BE2C (cell line): ENCODE results near the gene LMAN2L.

ENCODE experiments used
- DNase-seq: peaks from one replicate; pipeline ENCODE4 v3.0.0-alpha.2; 2020
- H3K27me3 ChIP-seq: fragments of 250-450 bp; sonication (Bioruptor Pico); 2 replicates; pipeline ENCODE4 v1.5.1; 2020; ENCODE audit warnings: mild to moderate bottlenecking
- H3K36me3 ChIP-seq: fragments of 250-450 bp; sonication (Bioruptor Pico); 2 replicates; pipeline ENCODE4 v1.5.1; 2020; ENCODE audit warnings: mild to moderate bottlenecking
- H3K4me1 ChIP-seq: fragments of 250-450 bp; sonication (Bioruptor Pico); 2 replicates; pipeline ENCODE4 v1.5.1; 2020
- H3K4me3 ChIP-seq: 2 replicates; pipeline ENCODE4 v1.5.1; 2011; ENCODE audit warnings: low read depth, low read length
- H3K9me3 ChIP-seq: fragments of 250-450 bp; sonication (Bioruptor Pico); 2 replicates; pipeline ENCODE4 v1.5.1; 2020
- TF ChIP-seq, protein P1 (sequence below): IDR thresholded peaks from 2 replicates; pipeline ENCODE4 v1.5.1; 2012; ENCODE audit warnings: mild to moderate bottlenecking, low read depth, low read length

The LMAN2L gene

DNA sequence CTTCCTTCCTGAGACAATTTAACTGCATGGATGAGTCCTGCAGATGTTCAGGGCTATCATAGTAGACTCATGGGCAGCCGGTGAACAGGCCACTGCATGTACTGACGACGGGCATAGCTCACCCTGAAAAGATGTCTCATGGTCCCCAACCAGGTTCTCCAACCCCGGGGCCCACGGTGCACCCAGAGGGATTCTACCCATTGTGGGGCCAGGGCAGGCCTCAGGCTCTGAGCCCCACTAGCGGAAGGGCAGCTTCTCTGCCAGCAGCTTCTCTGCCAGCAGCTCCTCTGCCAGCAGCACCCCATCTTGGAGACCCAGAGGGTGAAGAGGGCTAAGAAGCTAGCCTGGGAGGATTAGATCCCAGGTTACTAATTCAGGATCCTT lies 17.6 kb upstream of the LMAN2L start:
- Histone ChIP-seq H3K4me3 (no peak overlapping the region), H3K27me3 (no peaks in the 10 kb centered on the region), H3K36me3 (no peaks in the 10 kb centered on the region), H3K9me3 (no peaks in the 10 kb centered on the region), H3K4me1 (no peaks in the 10 kb centered on the region)
- DNase-seq = no peak
- TF ChIP-seq, protein P1, sequence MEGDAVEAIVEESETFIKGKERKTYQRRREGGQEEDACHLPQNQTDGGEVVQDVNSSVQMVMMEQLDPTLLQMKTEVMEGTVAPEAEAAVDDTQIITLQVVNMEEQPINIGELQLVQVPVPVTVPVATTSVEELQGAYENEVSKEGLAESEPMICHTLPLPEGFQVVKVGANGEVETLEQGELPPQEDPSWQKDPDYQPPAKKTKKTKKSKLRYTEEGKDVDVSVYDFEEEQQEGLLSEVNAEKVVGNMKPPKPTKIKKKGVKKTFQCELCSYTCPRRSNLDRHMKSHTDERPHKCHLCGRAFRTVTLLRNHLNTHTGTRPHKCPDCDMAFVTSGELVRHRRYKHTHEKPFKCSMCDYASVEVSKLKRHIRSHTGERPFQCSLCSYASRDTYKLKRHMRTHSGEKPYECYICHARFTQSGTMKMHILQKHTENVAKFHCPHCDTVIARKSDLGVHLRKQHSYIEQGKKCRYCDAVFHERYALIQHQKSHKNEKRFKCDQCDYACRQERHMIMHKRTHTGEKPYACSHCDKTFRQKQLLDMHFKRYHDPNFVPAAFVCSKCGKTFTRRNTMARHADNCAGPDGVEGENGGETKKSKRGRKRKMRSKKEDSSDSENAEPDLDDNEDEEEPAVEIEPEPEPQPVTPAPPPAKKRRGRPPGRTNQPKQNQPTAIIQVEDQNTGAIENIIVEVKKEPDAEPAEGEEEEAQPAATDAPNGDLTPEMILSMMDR = no peak

DNA sequence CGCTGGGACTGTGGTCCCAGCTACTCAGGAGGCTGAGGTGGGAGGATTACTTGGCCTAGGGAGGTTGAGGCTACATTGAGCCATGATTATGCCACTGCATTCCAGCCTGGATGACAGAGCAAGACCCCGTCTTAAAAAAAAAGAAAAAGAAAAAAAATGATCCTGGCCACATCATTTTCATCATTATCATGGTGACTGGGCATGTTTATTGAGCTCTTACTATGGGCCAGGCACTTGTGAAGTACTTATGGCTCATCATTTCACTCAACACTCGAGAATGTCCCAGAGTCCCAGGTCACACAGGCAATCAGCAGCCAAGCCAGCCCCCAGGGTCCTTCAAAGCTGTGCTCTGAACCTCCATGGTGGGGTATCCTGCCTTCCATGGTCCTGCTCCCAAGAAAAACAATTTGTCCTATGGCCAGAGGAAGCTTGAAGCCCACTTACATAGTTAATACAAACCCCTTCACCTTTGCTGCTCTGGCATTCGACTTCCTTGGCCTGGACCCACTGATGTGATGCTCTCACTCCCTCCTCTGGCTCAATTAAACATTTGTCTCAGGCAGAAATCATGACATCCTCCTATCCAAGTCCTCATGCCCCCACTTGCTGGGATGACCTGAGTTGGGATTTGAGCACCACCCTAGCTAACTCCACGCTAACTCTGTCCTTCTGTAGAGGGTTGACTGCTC lies 17.1 kb upstream of the LMAN2L start:
- H3K36me3 ChIP-seq = no peaks in the 10 kb centered on the region
- H3K27me3 ChIP-seq = no peaks in the 10 kb centered on the region
- no peak for DNase-seq
- no peaks in the 10 kb centered on the region for H3K9me3 ChIP-seq
- no peaks in the 10 kb centered on the region for H3K4me1 ChIP-seq
- H3K4me3 ChIP-seq = no peak overlapping the region
- TF ChIP-seq, protein P1 = no peak

GRCh38 chr2:96754317-96754716 lies 14.5 kb upstream of the LMAN2L start:
- TF ChIP-seq, protein P1 = no peak
- Histone ChIP-seq H3K36me3 (no peaks in the 10 kb centered on the region), H3K4me1 (no peaks in the 10 kb centered on the region), H3K4me3 (no peak overlapping the region), H3K9me3 (no peaks in the 10 kb centered on the region), H3K27me3 (no peaks in the 10 kb centered on the region)
- DNase-seq = no peak

GRCh38 chr2:96753661-96754282 lies 13.9 kb upstream of the LMAN2L start:
- Histone ChIP-seq H3K9me3 (no peaks in the 10 kb centered on the region), H3K36me3 (no peaks in the 10 kb centered on the region), H3K4me3 (no peak overlapping the region), H3K4me1 (no peaks in the 10 kb centered on the region), H3K27me3 (no peaks in the 10 kb centered on the region)
- DNase-seq = no peak
- TF ChIP-seq, protein P1 = no peak

- Histone ChIP-seq H3K4me3 (no peak overlapping the region), H3K9me3 (no peaks in the 10 kb centered on the region), H3K27me3 (no peaks in the 10 kb centered on the region), H3K36me3 (no peaks in the 10 kb centered on the region), H3K4me1 (no peaks in the 10 kb centered on the region)
- TF ChIP-seq, protein P1 = no peak
- DNase-seq = no peak
Observed at GRCh38 chr2:96751800-96752199, 11.9 kb upstream of the LMAN2L start.

DNA sequence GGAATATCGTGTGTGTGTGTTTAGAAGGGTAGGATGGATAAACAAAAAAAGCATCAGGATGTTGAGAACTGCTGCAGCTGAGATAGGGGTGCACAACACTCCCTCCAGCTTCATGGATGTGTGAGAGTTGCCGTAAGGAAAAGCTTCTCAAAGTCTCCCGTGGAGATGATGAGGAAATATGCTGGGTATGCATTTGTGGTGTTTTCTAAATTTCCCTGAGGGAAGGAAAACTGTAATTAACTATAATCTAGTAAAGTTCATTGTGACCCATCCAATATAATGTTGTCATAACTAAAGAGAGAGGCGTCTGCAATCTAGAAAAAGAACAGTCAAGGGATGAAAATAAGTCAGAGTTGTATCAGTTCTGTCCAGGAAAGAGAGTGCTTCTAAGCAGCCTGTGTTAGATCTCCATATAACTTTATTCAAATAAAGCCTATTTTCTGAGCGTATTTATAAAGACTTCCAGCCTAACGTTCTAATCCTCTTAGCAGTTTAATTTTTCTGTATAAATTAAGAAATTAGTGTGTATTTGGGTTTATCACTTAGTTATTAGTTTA lies 7.3 kb upstream of the LMAN2L start:
- no peaks in the 10 kb centered on the region for H3K9me3 ChIP-seq
- no peaks in the 10 kb centered on the region for H3K27me3 ChIP-seq
- no peaks in the 10 kb centered on the region for H3K4me1 ChIP-seq
- H3K36me3 ChIP-seq = no peaks in the 10 kb centered on the region
- DNase-seq = no peak
- TF ChIP-seq, protein P1 = no peak
- H3K4me3 ChIP-seq = no peak overlapping the region
